Activated naive CD4-positive, alpha-beta T cell treated with anti-CD3 and anti-CD28 coated beads, Interleukin-2, amount 50 U/mL, for 72 hours (primary cell): Measurements from ENCODE around the gene OTOP3. TPM values are rescaled to one million over a fixed set of nuclear protein-coding genes. Genes with fewer than 3 reads are reported as not detected.
"Not testable (repeated sequence)": the region's sequence is repeated elsewhere in the genome, so short reads cannot be mapped to it uniquely, and the experiment has no call there.

Source experiments
- ATAC-seq, 2 donors: fragments of 150-1000 bp; cut with Tn5 transposase; 2 replicates each; pipeline ENCODE4 v1.10.0; 2021; ENCODE audit warnings: mild to moderate bottlenecking in 2 of 2, moderate library complexity in 2 of 2
- DNase-seq, 2 donors: peaks; one replicate each; pipeline ENCODE4 v3.0.0; 2021 to 2022; ENCODE audit warnings: low spot score in 2 of 2
- H3K27ac Mint-ChIP-seq, 2 donors: one replicate each; pipeline ENCODE4 v1.8.0; 2022; ENCODE audit warnings: mild to moderate bottlenecking in 2 of 2, mixed read lengths in 2 of 2
- H3K36me3 Mint-ChIP-seq, 2 donors: one replicate each; pipeline ENCODE4 v1.8.0; 2022; ENCODE audit warnings: mixed read lengths in 2 of 2
- H3K9me3 Mint-ChIP-seq, 2 donors: one replicate each; pipeline ENCODE4 v1.8.0; 2022; ENCODE audit warnings: mixed read lengths in 2 of 2
- total RNA-seq, 2 donors: library from RNA; stranded (reverse); gene quantifications; one replicate each; pipeline ENCODE4 v1.2.3, GENCODE V29; 2022

The OTOP3 gene
- total RNA-seq, 2 donors from 2014 or later = not detected

GRCh38 chr17:74964988-74965622, 29.4 kb downstream of the OTOP3 start:
- H3K36me3 Mint-ChIP-seq = no peaks in the 10 kb centered on the region
- no peak for ATAC-seq
- no peak for DNase-seq
- H3K9me3 Mint-ChIP-seq = no peaks in the 10 kb centered on the region
- no peak overlapping the region for H3K27ac Mint-ChIP-seq

DNA sequence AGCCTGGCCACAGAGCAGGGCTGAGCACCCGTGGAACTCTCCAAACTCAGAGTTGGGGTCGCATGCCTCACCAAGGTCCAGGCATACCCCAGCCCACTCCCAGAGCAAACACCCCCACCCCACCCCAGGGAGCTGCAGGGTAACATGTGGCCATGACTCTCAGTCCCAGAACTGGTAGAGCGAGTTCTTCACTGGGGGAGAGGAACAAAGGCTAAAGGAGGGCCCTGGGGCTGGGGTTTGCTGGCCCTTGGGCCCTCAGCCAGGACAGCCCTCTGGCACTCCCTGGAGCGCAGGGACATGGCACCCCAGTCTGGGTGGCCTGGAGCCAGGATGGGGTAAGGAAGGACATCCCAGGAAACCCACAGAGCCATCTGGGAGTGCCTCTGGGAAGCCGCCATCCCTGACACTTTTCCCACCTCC, 32.7 kb downstream of the OTOP3 start:
- H3K9me3 Mint-ChIP-seq = no peaks in the 10 kb centered on the region
- H3K36me3 Mint-ChIP-seq = no peaks in the 10 kb centered on the region
- no peak overlapping the region for H3K27ac Mint-ChIP-seq
- DNase-seq (no peak), ATAC-seq (no peak)

DNA sequence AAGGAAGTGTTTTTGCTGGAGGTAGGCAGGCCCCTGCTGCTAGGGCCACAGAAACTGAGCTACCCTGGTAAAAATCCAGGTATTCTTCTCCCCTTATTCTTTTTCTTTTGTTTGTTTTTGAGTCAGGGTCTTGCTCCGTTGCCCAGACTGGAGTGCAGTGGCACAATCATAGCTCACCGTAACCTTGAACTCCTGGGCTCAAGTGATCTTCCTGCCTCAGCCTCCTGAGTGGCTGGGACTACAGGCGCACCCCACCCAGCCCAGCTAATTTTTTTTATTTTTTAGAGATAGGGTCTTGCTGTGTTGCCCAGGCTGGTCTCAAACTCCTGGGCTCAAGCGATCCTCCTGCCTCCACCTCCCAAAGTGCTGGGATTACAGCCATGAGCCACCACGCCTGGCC, 33.8 kb downstream of the OTOP3 start:
- not testable (repeated sequence) for H3K27ac Mint-ChIP-seq, DNase-seq, H3K9me3 Mint-ChIP-seq, H3K36me3 Mint-ChIP-seq, ATAC-seq

GRCh38 chr17:74970395-74970794, 34.7 kb downstream of the OTOP3 start:
- DNase-seq = no peak
- H3K27ac Mint-ChIP-seq = no peak overlapping the region
- H3K9me3 Mint-ChIP-seq = no peaks in the 10 kb centered on the region
- H3K36me3 Mint-ChIP-seq = no peaks in the 10 kb centered on the region
- ATAC-seq = no peak

- H3K36me3 Mint-ChIP-seq = no peaks in the 10 kb centered on the region
- DNase-seq (no peak), ATAC-seq (no peak)
- H3K27ac Mint-ChIP-seq = no peak overlapping the region
- no peaks in the 10 kb centered on the region for H3K9me3 Mint-ChIP-seq
Measured at GRCh38 chr17:74971069-74971841, 35.6 kb downstream of the OTOP3 start.

DNA sequence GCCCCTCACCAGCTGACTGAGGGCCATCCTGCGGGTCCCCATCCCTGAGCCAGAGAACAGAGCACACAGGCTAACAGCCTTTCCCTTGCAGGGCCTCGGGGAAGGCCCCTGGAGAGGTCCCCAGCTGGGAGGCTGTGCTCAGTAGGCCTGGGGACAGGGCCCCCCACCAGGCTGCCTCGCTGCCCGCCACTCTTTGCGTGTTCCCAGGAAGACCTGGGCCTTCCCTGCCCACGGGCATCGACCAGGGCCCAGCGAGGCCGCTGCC, 36.1 kb downstream of the OTOP3 start:
- Mint-ChIP-seq H3K27ac (no peak overlapping the region), H3K9me3 (no peaks in the 10 kb centered on the region), H3K36me3 (no peaks in the 10 kb centered on the region)
- ATAC-seq (no peak), DNase-seq (no peak)

- Mint-ChIP-seq H3K9me3 (no peaks in the 10 kb centered on the region), H3K36me3 (no peaks in the 10 kb centered on the region), H3K27ac (no peak within 1 kb of the TSS)
- ATAC-seq = peak; percentile 85 to 94
- DNase-seq = peak in 1 of 2 donors; percentile 73
Measured at GRCh38 chr17:74972107-74972972, 36.6 kb downstream of the OTOP3 start, which contains the start of gene HID1. Gene HID1 (minus strand): TSS chr17:74972759. CDS start chr17:74972656, 103 bp downstream.

GRCh38 chr17:74972973-74973328, 37.3 kb downstream of the OTOP3 start:
- Mint-ChIP-seq H3K36me3 (no peaks in the 10 kb centered on the region), H3K27ac (no peak overlapping the region), H3K9me3 (no peaks in the 10 kb centered on the region)
- DNase-seq = no peak
- no peak for ATAC-seq

- ATAC-seq (no peak), DNase-seq (no peak)
- Mint-ChIP-seq H3K9me3 (no peaks in the 10 kb centered on the region), H3K36me3 (no peaks in the 10 kb centered on the region), H3K27ac (no peak overlapping the region)
Measured at GRCh38 chr17:74975943-74976342, 40.2 kb downstream of the OTOP3 start.

- DNase-seq (no peak), ATAC-seq (no peak)
- no peaks in the 10 kb centered on the region for H3K36me3 Mint-ChIP-seq
- no peak overlapping the region for H3K27ac Mint-ChIP-seq
- no peaks in the 10 kb centered on the region for H3K9me3 Mint-ChIP-seq
Measured at GRCh38 chr17:74977802-74978201, 42.1 kb downstream of the OTOP3 start.

GRCh38 chr17:74978240-74978639, 42.5 kb downstream of the OTOP3 start:
- Mint-ChIP-seq H3K27ac (no peak overlapping the region), H3K36me3 (no peaks in the 10 kb centered on the region), H3K9me3 (no peaks in the 10 kb centered on the region)
- ATAC-seq = no peak
- no peak for DNase-seq

- Mint-ChIP-seq H3K9me3 (no peaks in the 10 kb centered on the region), H3K36me3 (no peaks in the 10 kb centered on the region), H3K27ac (no peak overlapping the region)
- DNase-seq (no peak), ATAC-seq (no peak)
Measured at GRCh38 chr17:74979408-74980146, 43.9 kb downstream of the OTOP3 start.

DNA sequence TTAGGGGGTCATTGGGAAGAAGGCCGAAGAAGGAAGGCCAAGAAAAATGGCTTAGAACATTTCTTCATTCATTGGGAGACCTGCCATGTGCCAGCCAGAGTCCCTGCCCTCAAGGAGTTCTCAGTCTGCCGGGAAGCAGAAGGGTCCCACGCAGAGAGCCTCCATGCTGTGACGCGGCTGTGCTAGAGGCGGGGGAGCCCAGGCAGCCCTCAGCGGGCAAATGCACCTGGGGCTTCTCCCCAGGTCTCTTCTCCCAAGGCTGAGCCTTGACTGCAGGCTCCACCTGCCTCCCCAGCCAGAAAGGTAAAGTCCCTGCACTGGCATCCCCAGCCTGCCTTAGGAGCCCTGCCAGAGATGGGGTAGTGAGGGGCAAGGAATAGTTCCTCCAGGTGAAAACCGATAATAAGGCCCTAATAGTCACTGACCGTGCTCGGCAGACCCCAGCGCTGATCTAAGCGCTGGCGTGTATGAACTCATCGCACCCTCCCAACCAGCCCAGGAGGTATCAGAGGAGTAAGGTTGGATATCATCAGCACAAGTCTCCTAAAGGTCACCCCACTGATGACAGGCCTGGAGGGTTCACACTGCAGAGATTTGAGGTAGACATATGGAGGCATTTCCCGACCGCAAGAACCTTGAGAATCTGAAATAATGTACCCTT, 45.8 kb downstream of the OTOP3 start:
- Mint-ChIP-seq H3K9me3 (no peaks in the 10 kb centered on the region), H3K36me3 (no peaks in the 10 kb centered on the region), H3K27ac (peak overlapping the region in 1 of 2 donors; percentile 64)
- no peak for DNase-seq
- peak; percentile 1 to 76 for ATAC-seq

DNA sequence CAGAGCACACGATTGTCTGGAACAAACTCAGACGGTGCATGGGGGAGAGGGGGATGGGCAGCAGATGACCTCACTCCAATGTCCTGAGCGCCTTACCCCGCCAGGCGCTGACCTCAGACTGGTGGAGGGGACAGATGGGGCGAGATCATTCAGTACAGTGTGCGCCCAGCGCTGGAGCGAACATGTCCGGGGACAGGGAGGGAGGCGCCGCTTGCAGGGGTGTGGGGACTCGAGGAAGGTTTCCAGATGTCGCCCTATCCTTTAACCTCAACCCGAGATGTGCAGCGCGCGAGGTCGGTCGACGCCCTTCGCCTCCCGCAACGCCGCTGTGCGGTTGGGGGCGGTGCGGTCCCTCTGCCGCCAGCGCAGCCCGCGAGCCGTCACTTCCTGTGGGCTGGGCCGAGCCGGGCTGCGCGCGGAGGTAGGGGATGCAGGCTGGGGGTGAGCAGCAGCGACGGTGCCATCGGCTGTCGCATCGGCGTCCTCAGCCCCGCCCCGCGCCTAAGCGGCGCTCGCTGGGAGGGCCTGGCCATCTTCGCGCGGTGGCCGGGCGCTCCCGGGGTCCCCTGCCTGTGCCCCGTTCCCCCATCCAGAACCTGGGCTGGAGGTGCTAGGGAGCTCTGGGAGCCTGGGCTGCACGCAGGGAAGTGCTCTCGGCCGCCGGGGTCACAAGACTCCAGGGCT, 46.4 kb downstream of the OTOP3 start:
- Mint-ChIP-seq H3K27ac (peak overlapping the region in 1 of 2 donors; percentile 64), H3K36me3 (no peaks in the 10 kb centered on the region), H3K9me3 (no peaks in the 10 kb centered on the region)
- peak; percentile 92 to 99 for ATAC-seq
- peak; percentile 82 to 86 for DNase-seq

GRCh38 chr17:74982663-74983313, 47.1 kb downstream of the OTOP3 start:
- not testable (repeated sequence) for DNase-seq, H3K9me3 Mint-ChIP-seq, H3K27ac Mint-ChIP-seq, H3K36me3 Mint-ChIP-seq, ATAC-seq
